GM12878 (cell line): ENCODE measurements around the gene EGFL8. TPM values are rescaled to one million over a fixed set of nuclear protein-coding genes. Genes with fewer than 3 reads are reported as not detected.

Source experiments
- ATAC-seq: fragments of 200-7000 bp; cut with Tn5 transposase; 3 replicates; pipeline ENCODE4 v1.9.1; 2020; ENCODE audit warnings: mild to moderate bottlenecking, moderate library complexity
- BruUV-seq: library from RNA; stranded (reverse); fragments of 400-500 nt; replicated peaks from 2 replicates; lab custom pipeline; 2021; lab: Mats Ljungman, UMichigan
- CTCF ChIA-PET: fragments of 300-600 bp; sonication (Branson Sonifier 250); formaldehyde crosslinking; extraction: SDS; loops from one replicate; lab custom pipeline; 2021; ENCODE audit warnings: inconsistent platforms; lab: Yijun Ruan, JAX
- POLR2A ChIA-PET: fragments of 350-600 bp; formaldehyde crosslinking; extraction: SDS; loops from one replicate; lab custom pipeline; 2021; ENCODE audit warnings: inconsistent platforms; lab: Charles Lee
- RAD21 ChIA-PET: fragments of 300-600 bp; sonication (Branson Sonifier 250); formaldehyde crosslinking; loops from one replicate; lab custom pipeline; 2023; ENCODE audit warnings: antibody characterized with exemption; ENCODE audit not compliant: unreplicated experiment; lab: Charles Lee
- SMC1A ChIA-PET: fragments of 300-600 bp; sonication (Branson Sonifier 250); formaldehyde crosslinking; loops from one replicate; lab custom pipeline; 2023; ENCODE audit not compliant: unreplicated experiment, uncharacterized antibody; lab: Charles Lee
- DNase-seq: peaks from one replicate; pipeline ENCODE4 v3.0.0-alpha.2; 2011; ENCODE audit warnings: low read depth, low spot score
- FAIRE-seq: peaks from 3 replicates; lab custom pipeline; 2011; peaks lifted over from hg19 to GRCh38; lab: Jason Lieb, UNC
- H2AFZ ChIP-seq: 2 replicates; pipeline ENCODE4 v1.6.0; 2011; ENCODE audit warnings: low read depth, low read length, control low read depth; ENCODE audit not compliant: control insufficient read depth
- H3K27ac ChIP-seq: 2 replicates; pipeline ENCODE4 v1.5.1; 2011; ENCODE audit warnings: control low read depth; ENCODE audit not compliant: control insufficient read depth, insufficient read depth
- H3K27me3 ChIP-seq, 2 experiments: replicated peaks in 1 of 2; 2 replicates each; pipeline versions ENCODE4 v1.6.0 to v1.6.1; 2011; ENCODE audit warnings: low read length in 1 of 2; ENCODE audit not compliant: control insufficient read depth in 2 of 2, insufficient read depth in 2 of 2
- H3K36me3 ChIP-seq, 2 experiments: 2 replicates each; pipeline ENCODE4 v1.5.1; 2011; ENCODE audit warnings: low read length in 1 of 2; ENCODE audit not compliant: control insufficient read depth in 2 of 2, insufficient read depth in 2 of 2
- H3K4me1 ChIP-seq: 2 replicates; pipeline ENCODE4 v1.6.1; 2011; ENCODE audit warnings: mild to moderate bottlenecking, low read length, moderate library complexity, mixed read lengths; ENCODE audit not compliant: control insufficient read depth, insufficient read depth
- H3K4me2 ChIP-seq: 2 replicates; pipeline ENCODE4 v1.6.0; 2011; ENCODE audit warnings: control low read depth; ENCODE audit not compliant: control insufficient read depth, insufficient read depth
- H3K4me3 ChIP-seq: fragments of 200-600 bp; sonication (generic); 2 replicates; pipeline ENCODE4 v1.5.1; 2016
- H3K79me2 ChIP-seq: 2 replicates; pipeline ENCODE4 v1.6.0; 2011; ENCODE audit warnings: low read length; ENCODE audit not compliant: control insufficient read depth, insufficient read depth
- H3K9ac ChIP-seq: 2 replicates; pipeline ENCODE4 v1.8.0; 2011; ENCODE audit warnings: low read length, control low read depth, mixed read lengths; ENCODE audit not compliant: control insufficient read depth, insufficient read depth
- H3K9me3 ChIP-seq: replicated peaks from 3 replicates; pipeline ENCODE4 v1.5.1; 2011; ENCODE audit warnings: mild to moderate bottlenecking, low read length; ENCODE audit not compliant: control insufficient read depth, insufficient read depth
- H4K20me1 ChIP-seq: 2 replicates; pipeline ENCODE4 v1.6.0; 2011; ENCODE audit not compliant: control insufficient read depth, insufficient read depth
- MTA2 ChIP-seq: fragments of 450-650 bp; IDR thresholded peaks from 2 replicates; pipeline ENCODE4 v1.6.1; 2016; ENCODE audit warnings: low read depth, mild to moderate bottlenecking, moderate library complexity
- NR2C1 ChIP-seq: fragments of 450-650 bp; IDR thresholded peaks from 2 replicates; pipeline ENCODE4 v1.6.1; 2017; ENCODE audit warnings: antibody characterized with exemption, mild to moderate bottlenecking, moderate library complexity
- POLR2AphosphoS5 ChIP-seq: IDR thresholded peaks from 2 replicates; pipeline ENCODE4 v1.6.1; 2011; ENCODE audit warnings: mild to moderate bottlenecking, low read length, inconsistent platforms
- ZNF207 ChIP-seq: fragments of 450-650 bp; IDR thresholded peaks from 2 replicates; pipeline ENCODE4 v1.6.1; 2014; ENCODE audit warnings: antibody characterized with exemption, mild to moderate bottlenecking, borderline replicate concordance
- WGBS: methylation state at CpG from one replicate; pipeline ENCODE4 v1.1.6; 2016; ENCODE audit warnings: low lambda C conversion rate; ENCODE audit not compliant: insufficient replicate concordance, insufficient coverage; ENCODE audit errors: missing lambda C conversion rate; 5-methylcytosine and 5-hydroxymethylcytosine counted together
- in situ Hi-C: fragments of 300-500 bp; cut with MboI; formaldehyde crosslinking; loops from 9 replicates; pipeline ENCODE4 v1.14.3; 2018; ENCODE audit warnings: mixed read lengths
- intact Hi-C: fragments of 100-400 bp; cut with micrococcal nuclease; formaldehyde crosslinking; loops from one replicate; pipeline ENCODE4 v1.14.2; 2022; ENCODE audit not compliant: unreplicated experiment
- polyA plus RNA-seq, 11 experiments: library from polyadenylated mRNA; depleted of rRNA in 4 of 11; unstranded in 6 of 11; stranded (reverse) in 5 of 11; fragments of >200 nt; fragmentation: Nextera tagmentation in 4 of 11; fragmentation: Illumina TruSeq in 1 of 11; extraction: Ambion mirVana in 4 of 11; extraction: Trizol in 1 of 11; gene quantifications; 1 replicate in 1 of 11; 2 replicates in 10 of 11; pipeline versions ENCODE4 v1.2.1 to v1.2.3, GENCODE V29; 2011 to 2016; ENCODE audit warnings: inconsistent platforms in 2 of 11, missing spikeins in 2 of 11, low read depth in 1 of 11
- total RNA-seq, 4 experiments: library from RNA; depleted of rRNA in 3 of 4; stranded (reverse); fragments of >200 nt in 3 of 4; fragmentation: Illumina TruSeq in 1 of 4; extraction: Trizol in 1 of 4; gene quantifications; 2 replicates each; pipeline versions ENCODE4 v1.2.1 to v1.2.3, GENCODE V29; 2013 to 2021
- TF ChIP-seq, protein P1 (sequence below): IDR thresholded peaks from 2 replicates; pipeline ENCODE4 v1.6.1; 2011; ENCODE audit warnings: borderline replicate concordance, low read depth, mild to moderate bottlenecking, moderate library complexity, low read length; ENCODE audit not compliant: insufficient read depth, poor library complexity, severe bottlenecking

EGFL8 gene
- total and polyA plus RNA-seq, 10 of the 15 experiments (the other 5 are each of a cell fraction or from before 2014, with no cell fraction given), result 0.07 to 3.5 (median 1.4) TPM

DNA sequence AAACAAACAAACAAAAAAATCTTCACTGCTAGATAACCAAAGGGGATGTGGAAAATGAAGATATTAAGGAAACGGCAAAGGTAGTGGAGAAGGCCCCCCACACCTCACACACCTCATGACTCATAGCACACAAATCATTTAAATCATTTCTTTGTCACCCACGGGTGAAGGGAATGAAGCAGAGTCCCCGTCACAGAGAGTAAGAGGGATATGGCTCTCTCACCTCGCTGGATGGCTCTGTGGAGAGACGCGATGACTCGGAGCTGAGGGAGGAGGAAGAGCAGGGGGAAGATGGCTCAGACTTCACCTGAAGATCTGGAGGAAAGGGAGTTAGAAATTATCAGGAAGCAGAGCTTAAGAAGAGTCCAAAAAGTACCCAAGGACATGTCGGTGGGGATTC lies 37.5 kb upstream of the EGFL8 start:
- TF ChIP-seq, protein P1, sequence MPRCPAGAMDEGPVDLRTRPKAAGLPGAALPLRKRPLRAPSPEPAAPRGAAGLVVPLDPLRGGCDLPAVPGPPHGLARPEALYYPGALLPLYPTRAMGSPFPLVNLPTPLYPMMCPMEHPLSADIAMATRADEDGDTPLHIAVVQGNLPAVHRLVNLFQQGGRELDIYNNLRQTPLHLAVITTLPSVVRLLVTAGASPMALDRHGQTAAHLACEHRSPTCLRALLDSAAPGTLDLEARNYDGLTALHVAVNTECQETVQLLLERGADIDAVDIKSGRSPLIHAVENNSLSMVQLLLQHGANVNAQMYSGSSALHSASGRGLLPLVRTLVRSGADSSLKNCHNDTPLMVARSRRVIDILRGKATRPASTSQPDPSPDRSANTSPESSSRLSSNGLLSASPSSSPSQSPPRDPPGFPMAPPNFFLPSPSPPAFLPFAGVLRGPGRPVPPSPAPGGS, result peak; percentile 14
- no peak for TF ChIP-seq NR2C1
- H3K9me3 ChIP-seq, result no peaks in the 10 kb centered on the region
- peak overlapping the region; percentile 88 for H3K4me3 ChIP-seq
- in situ Hi-C loops, result no loop called here
- H2AFZ ChIP-seq, result no peak overlapping the region
- H3K9ac ChIP-seq, result peak overlapping the region; percentile 94
- H3K4me2 ChIP-seq, result peak overlapping the region; percentile 83
- no TSS peak for BruUV-seq
- RAD21 ChIA-PET, result interaction anchor here (1.2 kb wide), 1 partner anchor 12 kb away, joined by 3 read pairs; no protein-coding TSS in a partner anchor
- no peaks in the 10 kb centered on the region for H3K27me3 ChIP-seq
- CTCF ChIA-PET, result interaction anchor here (1.0 to 4.6 kb wide), 3 partner anchors 9 to 71 kb away, joined by 3 to 48 read pairs (median 35); partner anchors contain the start of gene GPSM3
- ATAC-seq (no peak), FAIRE-seq (no peak), DNase-seq (no peak)
- peaks cover 23% of the 10 kb centered on the region for H3K79me2 ChIP-seq
- H3K36me3 ChIP-seq, result peaks cover 0 to 12% of the 10 kb centered on the region in 2 experiments; a peak in 2 of 4 replicates
- POLR2A ChIA-PET, result interaction anchor here (1.4 to 5.1 kb wide), 3 partner anchors 50 to 229 kb away, joined by 3 to 69 read pairs (median 35); partner anchors contain the start of genes AGPAT1, EHMT2, GPSM3 and PBX2
- peaks cover 13% of the 10 kb centered on the region for H3K4me1 ChIP-seq
- WGBS, result 57% methylated on average over 8 of the region's 8 CpGs
- no peaks in the 10 kb centered on the region; the same call in 1 of the 2 replicates for H4K20me1 ChIP-seq
- SMC1A ChIA-PET, result interaction anchor here (1.2 to 3.3 kb wide), 3 partner anchors 8 to 118 kb away, joined by 4 to 17 read pairs (median 8); no protein-coding TSS in a partner anchor
- H3K27ac ChIP-seq, result peak overlapping the region; percentile 95; the same call in 1 of the 2 replicates
- intact Hi-C loops, result no loop called here

DNA sequence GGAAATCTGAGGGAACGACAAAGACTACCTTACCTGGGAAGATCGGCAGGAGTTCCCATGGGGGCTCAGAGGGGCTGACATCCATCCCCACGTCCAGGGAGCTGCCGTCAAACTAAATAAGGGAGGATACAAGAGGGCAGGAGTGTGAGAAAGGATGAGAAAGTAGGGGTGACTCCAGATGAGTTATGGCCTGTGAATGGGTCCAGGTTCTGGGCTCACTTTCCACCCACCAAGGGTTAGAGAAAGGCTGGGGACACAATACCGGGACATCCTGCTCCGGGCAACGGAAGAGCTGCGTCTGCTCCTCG lies 37.0 kb upstream of the EGFL8 start:
- no peaks in the 10 kb centered on the region for H3K27me3 ChIP-seq
- peaks cover 23% of the 10 kb centered on the region for H3K79me2 ChIP-seq
- ATAC-seq (peak; percentile 1; the same call in 2 of the 3 replicates), FAIRE-seq (no peak), DNase-seq (no peak)
- 11% methylated on average over 9 of the region's 9 CpGs for WGBS
- in situ Hi-C loops, result no loop called here
- BruUV-seq, result no TSS peak
- H3K4me1 ChIP-seq, result peaks cover 13% of the 10 kb centered on the region
- H4K20me1 ChIP-seq, result no peaks in the 10 kb centered on the region
- peak overlapping the region; percentile 88 for H3K4me3 ChIP-seq
- no peak for TF ChIP-seq POLR2AphosphoS5
- TF ChIP-seq ZNF207, result no peak
- no peak for TF ChIP-seq MTA2
- CTCF ChIA-PET, result interaction anchor here (1.0 to 4.6 kb wide), 6 partner anchors 9 to 168 kb away, joined by 3 to 48 read pairs (median 4); partner anchors contain the start of genes GPSM3 and SKIC2
- peak overlapping the region; percentile 96; the same call in 1 of the 2 replicates for H2AFZ ChIP-seq
- intact Hi-C loops, result no loop called here
- POLR2A ChIA-PET, result interaction anchor here (0.6 to 5.1 kb wide), 5 partner anchors 49 to 319 kb away, joined by 3 to 69 read pairs (median 11); partner anchors contain the start of genes AGPAT1, EHMT2, GPSM3 and PBX2
- H3K9ac ChIP-seq, result peak overlapping the region; percentile 94
- H3K36me3 ChIP-seq, result peaks cover 0 to 12% of the 10 kb centered on the region in 2 experiments; a peak in 2 of 4 replicates
- no peaks in the 10 kb centered on the region for H3K9me3 ChIP-seq
- H3K4me2 ChIP-seq, result peak overlapping the region; percentile 83
- SMC1A ChIA-PET, result interaction anchor here (1.2 to 3.3 kb wide), 3 partner anchors 9 to 118 kb away, joined by 4 to 17 read pairs (median 8); no protein-coding TSS in a partner anchor
- peak overlapping the region; percentile 95 for H3K27ac ChIP-seq
- RAD21 ChIA-PET, result interaction anchor here (1.1 to 3.7 kb wide), 4 partner anchors 9 to 68 kb away, joined by 3 to 27 read pairs (median 6); partner anchors contain the start of genes GPSM3 and PBX2
